GM21576 (cell line): ENCODE measurements around the gene STXBP4.

Experiments
- ATAC-seq: cut with Tn5 transposase; IDR thresholded peaks from one replicate; pipeline ENCODE4 v1.9.1; 2021; ENCODE audit warnings: mild to moderate bottlenecking, moderate library complexity; ENCODE audit not compliant: unreplicated experiment

The STXBP4 gene

DNA sequence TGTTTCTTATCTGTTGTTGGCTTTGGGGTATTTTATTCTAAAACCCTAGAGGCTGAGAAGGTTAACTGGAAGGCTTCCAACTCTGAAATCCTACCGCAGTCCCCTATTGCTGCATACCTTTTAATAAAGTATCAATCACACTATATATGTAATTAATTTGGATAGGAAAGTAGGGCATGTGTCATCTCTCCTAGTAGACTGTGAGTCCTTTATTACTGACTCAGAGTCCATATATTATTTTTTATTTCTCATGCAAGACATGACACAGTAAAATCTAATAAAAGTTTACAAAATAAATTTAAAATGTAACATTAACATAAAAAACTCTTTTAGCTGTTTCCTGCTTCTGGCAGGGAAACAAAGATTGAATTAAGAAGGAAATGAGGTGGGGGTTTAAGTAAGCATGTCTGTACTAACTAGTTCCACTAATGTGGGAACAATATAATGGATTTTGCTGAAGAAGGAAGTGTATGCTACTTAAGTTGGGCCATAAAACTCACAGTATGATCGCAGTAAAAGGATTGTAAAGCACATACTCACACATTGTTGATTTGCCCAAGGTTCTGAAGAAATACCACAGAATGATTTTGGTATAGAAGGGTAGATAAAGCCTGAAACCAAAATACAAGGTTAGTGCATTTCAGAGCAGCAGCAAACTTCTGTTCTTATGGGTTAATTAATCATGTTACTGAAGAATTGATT lies 198.6 kb downstream of the STXBP4 start:
- ATAC-seq: no peak

DNA sequence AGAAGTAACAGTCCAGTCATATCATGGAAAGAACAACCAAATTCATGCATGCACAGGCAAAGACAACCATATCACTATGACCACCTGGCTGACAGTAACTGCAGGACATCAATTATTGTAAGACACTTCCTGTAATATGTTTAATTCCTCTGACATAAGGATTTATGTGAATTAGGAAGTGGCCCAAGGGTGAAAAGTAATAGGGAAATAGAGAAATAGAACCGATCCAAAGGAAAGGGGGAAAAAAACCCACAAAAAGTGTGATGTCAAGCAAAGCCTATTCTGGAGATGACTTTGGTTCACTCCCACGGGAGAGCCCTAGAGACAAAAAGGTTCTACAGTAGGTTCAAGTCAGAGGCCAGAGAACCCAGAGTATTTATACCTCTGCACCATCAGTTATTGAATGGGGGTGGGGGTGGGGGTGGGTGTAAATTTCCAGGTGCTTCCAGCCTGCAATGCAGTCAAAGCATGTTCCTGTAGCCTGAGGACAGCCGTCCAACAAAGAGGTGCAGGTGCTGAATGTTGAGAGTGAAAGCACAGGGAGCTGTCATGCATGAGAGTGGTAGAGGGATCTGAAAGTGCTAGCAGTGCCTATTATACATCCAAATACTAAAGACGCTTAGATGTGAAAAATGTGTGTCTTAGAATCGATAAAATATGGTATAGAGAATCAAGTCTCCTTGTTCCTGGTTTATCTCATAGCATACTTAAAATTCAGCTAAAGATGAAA lies 200.6 kb downstream of the STXBP4 start:
- peak; percentile 94 for ATAC-seq

DNA sequence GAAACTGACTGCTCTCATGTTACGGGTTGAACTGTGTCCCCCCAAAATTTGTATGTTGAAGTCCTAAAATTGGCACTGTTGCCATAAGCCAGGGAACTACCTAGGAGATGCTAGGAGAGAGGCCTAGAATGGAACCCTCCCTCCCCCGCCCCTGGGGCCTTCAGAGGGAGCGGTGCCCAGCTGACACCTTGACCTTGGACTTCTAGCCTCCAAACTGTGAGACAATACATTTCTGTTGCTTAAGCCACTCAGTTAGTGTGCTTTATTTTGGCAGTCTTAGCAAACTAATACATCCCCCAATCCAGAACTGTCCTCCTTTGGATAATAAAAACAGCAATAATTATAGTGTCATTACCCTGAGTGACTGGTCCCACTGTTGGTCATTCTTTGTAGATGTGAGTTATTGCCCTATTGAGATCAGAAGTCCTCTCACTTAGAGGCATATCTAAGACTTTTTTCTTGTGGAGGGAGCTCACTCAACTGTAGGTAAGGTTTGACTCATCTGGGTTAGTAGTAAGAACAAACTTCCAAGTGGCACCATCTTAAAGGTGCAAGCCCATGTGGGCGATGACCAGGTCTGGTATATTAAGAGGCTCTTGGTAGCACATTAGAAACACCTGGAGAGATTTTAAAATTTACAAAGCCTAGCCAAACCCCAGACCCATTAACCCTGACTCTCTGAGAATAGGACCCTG lies 203.2 kb downstream of the STXBP4 start:
- no peak for ATAC-seq

DNA sequence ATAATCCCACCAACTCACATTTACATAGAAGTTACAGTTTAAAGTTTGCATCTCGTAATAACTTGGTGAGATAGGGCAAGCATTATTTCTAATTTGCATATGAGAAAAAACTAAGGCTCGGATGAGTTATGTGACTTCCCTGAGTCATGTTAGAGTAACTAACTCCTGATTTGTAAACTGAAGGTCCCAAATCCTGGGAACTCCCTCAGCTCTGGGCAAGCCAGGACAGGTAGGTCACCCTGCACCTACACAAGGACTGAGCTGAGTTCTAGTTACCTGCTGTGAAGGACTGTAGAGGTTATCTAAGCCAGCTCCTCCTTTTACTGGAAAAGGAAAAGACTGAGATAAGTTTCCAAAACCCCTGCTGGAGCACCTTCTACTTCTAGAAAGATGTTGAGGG lies 204.0 kb downstream of the STXBP4 start:
- ATAC-seq: no peak

DNA sequence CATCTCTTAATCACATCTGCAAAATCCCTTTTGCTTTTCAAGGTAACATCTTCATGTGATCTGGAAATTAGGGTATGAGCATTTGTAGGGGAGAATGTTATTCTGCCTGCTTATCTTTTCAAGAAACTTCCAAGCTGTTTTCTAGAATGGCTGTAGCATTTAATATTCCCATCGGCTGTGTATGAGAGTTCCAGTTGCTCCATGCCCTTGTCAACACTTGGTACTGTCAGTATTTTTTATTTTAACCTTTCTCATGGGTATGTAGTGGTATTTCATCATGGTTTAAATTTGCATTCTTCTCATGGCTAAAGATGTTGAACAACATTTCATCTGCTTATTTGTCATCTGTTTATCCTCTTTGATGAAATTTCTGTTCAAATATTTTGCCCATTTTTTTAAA lies 205.6 kb downstream of the STXBP4 start:
- no peak for ATAC-seq

DNA sequence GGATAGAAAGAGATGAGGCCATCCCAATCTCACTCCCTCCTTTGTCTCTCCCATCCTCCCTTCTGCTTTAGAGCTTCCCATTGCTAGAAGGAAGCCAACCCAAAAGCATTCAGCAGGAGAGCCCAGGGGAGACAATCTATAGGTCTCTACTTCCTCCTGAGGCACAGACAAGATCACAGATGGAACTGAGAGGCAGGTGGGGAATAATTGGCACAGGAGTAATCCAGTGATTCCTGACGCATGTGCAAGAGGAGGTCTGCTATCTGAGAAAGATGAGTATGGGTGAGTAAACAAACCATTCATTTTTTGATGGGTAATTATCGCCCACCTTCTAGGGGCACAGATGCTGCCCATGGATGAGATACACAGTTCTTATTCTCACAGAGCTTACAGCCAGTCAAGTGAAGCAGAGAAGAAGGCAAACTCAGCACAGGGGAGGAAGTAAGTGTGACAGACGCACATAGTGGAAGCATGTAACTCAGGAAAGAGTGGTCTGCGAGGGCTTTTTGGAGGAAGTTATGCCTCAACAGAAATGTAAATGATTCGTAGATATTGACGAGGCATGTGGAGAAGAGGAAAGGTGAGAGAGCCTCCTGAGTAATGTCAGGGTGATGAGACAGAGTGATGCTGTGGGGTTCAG lies 207.3 kb downstream of the STXBP4 start:
- ATAC-seq: peak; percentile 40

DNA sequence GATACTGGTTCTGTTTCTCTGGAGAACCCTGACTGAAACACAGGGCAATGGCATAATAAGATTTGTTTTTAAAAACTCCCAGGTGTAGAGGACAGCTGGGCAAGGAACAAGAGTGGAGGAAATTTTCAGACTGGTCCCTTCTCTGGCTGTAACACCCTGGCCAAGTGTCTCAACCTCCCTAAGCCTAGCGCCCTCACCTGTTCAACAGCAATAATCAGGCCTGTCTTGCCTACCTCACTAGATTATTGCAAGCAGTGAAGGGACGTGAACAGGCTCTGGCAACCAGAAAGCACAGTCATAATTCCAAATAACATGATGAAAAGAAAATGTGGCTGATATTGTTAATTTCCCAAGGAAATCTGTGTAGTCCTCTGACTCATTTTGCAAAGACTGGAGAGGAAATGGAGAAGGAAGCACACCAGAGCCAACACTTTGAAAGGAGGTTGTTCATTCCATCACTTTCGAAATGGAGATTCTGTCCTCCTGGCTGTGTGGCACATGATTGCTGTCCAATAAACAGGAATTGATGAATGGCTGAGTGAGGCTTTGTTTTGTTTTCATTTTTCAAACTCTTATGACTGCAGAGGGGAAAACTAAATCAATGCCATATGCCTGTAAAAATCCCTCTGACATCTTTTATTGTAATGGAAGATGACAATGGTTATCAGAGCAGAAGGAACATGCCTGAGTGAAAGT lies 208.7 kb downstream of the STXBP4 start:
- no peak for ATAC-seq

DNA sequence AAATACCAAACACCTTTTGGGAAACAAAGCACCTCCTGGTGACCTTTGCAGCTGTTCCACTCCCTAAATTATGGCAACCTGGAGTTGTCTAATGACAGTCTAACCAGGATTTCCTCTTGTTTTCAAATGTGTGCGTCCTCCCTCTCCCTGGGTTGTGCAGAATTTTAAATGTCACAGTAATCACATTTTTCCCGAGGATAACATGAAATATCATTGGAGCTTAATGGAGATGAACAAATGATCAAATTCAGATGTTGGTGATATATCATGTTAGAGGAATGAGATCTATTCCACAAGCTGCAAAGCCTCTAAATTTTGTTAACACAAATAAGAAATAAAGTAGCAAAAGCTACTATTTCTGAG lies 209.3 kb downstream of the STXBP4 start:
- no peak for ATAC-seq

DNA sequence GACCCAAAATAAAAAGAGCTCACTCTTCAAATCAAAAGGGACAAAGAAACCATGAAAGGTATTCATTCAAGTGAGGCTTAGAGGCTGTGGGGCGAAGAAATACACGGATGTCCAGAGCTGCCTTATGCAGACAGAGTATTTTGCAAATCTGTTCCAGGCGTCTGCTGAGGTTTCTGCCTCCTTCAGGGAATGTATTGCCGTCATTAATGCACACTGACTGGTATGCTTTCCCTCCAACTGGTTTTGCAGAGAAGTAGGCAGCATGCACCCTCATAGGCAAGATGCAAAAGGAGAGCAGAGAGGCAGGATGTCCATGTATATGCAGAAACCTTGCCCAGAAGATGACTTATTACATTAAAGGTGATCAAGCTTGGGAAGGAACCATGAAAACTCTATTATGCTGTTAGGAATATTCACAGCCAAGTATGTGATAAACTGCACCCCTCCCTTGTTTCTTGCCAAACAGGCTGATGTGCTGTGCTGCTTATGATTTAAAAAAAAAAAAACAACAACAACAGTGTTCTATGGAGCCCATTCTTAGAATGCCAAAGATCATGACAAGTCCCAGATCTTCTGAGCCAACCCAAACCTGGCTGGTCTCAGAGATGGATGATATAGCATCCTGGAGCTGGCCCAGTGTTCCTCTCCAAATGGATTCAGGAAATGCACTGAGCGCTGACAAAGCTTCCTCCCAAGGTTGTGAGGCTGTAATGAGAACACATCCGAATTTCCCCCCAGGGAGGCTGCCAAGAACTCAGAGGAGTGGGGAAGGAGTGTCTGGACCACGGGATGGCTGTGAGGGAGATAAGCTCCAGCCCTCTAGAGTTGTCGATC lies 218.6 kb downstream of the STXBP4 start:
- no peak for ATAC-seq

DNA sequence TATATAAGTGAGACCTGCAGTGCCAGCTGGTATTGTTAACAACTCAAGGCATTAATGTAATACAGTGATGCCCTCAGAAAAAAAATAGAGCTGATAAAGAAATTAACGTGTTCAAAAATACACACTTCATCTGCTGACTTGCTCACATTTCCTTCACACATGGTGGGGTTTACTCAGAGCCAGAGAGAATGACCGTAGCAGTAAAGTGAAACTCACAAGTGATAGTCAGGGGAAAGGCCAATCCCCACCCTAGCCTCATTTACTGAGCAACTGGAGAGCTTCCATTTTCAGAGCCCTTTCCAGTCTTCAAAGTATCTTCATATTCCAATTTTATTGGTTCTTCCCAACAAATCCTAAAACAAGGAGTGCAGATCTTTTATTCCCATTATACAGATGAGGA lies 222.2 kb downstream of the STXBP4 start:
- ATAC-seq: no peak

DNA sequence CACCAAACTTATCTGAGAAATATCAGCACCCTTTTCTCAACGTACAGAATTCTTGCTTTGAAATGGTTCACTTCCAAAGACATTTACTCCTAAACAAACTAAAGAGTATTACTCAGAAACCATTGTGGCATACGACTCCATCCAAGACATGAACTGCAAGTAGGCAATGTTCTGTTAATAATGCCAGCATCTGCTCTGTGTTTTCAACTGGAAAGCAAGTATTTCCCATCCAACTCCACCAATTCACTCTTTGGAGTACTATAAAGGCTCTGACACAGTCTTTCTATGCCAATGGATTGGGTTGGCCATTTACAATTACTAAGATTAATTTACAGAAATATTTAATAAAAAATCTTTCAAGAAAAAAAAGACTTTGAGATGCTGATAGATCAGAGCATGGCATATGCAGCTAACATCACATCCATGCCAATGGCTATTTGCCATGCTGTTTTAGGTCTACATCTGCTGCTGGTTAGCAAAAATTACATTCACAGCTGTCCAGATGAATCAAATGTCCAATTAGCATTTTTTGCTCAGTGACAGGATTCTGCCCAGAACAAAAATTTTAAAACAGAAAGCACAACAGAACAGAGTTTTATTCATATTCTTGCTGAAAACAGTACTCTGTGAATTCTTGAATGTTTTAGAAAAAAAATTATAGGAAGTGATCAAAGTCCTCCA lies 230.3 kb downstream of the STXBP4 start:
- no peak for ATAC-seq

DNA sequence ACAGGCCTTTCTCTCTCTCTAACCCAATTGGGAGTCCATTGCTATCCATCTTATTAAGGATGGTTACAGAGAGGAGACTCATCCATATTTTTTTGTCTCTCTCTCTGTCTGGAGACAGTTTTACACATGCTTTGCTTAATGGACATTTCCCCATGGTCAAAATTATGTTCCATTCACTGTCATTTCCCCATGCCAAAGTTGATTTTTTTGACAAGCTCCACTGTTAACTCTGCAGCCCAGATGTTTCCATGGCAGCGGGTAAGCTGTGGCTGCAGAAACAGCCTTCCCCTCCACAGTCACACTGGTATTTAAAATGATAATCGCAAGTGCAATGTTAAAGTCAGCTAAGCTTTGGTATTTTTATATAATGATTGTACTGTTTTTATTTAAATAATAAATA lies 232.3 kb downstream of the STXBP4 start:
- no peak for ATAC-seq

DNA sequence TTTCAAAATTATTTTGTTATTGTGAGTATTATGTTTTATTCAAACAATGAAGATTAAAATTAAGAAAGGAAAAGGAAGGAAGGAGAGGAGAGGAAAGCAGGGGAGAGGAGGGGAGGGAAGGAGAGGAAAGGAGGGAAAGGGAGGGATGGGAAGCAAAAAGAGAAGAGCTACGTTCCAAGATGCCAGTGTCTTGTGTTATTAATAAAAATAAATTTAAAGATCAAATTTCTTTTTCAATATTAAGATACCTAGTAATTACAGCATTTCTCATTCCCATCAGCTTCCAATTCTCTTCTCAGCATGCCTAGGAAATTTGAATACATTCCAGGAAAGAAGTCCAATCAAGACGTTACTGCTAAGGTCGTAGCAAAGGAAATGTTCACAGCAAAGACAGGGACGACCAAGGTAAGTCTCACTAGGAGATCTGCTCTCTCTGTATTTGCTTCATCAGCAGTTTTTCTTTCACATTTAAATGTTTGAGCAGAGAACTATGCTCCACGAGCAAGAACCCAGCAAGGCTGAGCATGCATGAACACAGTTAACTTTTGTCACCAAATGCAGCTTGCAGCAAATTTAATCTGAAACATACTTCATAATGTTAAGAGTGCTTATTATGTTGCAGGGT lies 232.9 kb downstream of the STXBP4 start:
- ATAC-seq: no peak

DNA sequence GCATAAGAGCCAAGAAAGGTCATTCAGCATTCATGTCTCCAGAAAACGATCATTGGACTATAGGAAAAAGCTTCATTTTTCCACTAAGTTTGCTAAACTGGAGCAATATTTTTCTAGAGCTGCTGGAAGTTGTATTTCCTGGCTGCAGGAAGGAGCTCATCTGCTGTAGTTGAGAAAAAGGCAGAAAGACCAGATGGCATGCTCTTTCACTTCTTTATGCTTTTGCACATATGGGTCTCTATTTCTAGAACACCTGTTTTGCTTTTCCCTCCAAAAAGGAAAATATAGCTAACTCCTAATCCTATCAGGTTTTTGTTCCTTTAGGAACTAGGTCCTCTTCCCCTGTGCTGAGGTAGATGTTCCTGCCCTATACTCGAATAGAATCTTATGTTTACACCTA lies 234.3 kb downstream of the STXBP4 start:
- no peak for ATAC-seq

DNA sequence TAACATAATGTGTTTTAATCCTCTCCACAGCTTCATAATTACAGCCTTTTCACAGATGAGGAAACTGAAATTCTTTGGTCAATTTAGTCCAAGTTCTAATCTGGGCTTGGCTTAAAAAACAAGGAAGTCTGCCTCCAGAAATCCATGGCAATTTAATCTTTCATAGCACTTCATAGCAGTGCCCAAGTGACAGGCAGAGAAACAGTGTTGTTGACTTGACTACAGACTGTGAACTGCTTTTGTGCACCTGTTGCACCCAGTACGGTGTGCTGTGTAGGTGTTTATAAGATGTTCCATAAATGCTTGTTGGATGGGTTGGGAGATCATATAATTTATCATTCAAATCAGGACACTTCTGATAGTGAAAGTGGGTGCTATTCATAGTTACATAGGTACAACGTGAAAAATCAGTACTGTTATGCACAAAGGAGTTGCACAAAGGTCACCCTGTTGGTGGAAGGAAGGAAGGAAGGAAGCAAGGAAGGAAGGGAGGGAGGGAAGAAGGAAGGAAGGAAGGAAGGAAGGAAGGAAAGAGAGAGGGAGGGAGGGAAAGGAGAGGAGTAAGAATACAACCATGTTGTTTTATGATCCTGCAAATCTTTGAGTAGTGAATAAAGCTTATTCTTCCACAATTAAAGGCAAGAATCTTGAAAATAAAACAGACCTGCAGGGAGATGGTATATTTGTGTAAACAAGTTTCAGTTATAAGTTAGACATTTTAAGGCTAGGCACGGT lies 239.7 kb downstream of the STXBP4 start:
- ATAC-seq: no peak

DNA sequence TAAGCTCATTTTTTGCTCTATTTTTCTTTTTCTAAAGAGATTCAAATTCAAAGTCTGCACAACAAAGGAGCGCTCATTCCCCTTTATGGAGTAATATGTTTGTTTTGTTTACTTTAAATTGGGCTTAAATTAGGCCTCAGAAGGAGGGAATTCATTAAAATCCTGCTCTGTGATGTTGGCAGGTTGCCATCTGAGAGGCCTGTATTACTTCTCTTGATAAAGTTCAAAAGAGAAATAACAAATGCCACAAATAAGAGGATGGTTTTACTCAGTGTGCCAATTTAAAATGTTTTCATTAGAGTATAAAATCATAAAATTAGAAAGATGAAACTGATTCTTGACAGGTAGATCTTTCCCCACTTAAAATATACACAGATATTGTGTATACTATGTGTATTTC lies 241.7 kb downstream of the STXBP4 start:
- no peak for ATAC-seq

DNA sequence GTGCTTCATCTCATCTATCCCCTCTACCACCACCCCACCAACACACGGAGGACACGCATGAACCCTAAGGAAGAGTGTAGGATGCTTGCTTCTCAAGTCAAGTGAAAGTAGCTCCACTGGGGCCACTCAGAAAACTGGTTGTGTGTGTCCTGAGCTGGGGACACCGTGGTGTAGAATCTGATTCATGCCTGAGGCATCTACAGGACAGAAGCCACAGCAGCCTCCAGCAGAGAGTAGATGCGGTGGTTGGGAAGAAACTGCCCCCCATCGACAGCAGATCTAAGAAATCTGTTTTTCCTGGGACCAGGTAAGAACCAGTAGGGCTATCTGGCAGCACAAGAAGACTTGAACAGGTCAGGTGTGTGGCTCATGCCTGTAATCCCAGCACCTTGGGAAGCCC lies 244.3 kb downstream of the STXBP4 start:
- no peak for ATAC-seq

DNA sequence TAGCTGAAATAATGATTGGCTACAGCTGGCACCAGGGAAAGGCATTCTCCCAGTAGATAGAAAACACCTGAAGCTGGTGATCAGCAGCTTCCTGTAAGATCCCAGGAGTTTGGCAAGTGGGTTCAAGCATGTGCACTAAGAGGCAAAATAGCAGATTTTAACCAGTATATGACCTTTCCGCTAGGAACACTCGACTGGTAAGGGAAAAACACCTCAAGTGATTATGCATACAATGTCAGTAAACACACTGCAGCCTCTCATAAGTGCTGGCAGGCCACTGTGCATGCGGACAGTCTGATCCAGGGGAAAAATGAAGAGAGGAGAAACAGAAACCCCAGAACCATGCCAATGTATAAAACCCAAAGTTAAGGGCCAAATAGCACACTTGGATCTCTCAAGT lies 247.1 kb downstream of the STXBP4 start:
- ATAC-seq: no peak

DNA sequence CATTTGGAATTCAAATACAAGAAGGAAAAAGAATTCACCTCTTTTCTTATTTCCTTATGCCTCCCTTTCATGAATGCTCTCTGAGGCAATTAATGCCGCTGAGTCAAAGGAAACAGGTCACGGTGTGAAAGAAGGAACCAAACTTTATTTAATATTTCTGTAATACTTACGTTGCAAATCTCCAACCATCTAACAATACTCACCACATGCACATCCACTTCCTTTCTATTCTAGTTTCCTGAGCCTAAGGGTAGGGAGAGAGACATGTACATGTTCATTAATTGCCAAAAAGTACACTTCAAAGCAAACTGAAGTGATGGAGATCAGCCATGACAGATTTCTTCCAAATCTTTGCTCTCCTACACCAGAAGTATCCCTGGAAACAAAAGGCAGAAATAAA lies 248.3 kb downstream of the STXBP4 start:
- no peak for ATAC-seq
